Measurements from ENCODE around the gene ZNF581.

GRCh38 chr19:55667006-55667381, 23.5 kb downstream of the ZNF581 start:
- no peak for TF ChIP-seq CTCF (IDR thresholded peaks at IDR 0.05)
- no peak for TF ChIP-seq MEF2A (IDR thresholded peaks at IDR 0.05; ENCODE audit: borderline replicate concordance, low read depth)
- TF ChIP-seq RAD21 (IDR thresholded peaks at IDR 0.05; ENCODE audit: low read length): no peak
- no peak for TF ChIP-seq SMC3 (IDR thresholded peaks at IDR 0.05; ENCODE audit: low read depth, low read length)
- TF ChIP-seq ZBTB33 (IDR thresholded peaks at IDR 0.05; ENCODE audit: borderline replicate concordance, low read depth): no peak
- no peak for TF ChIP-seq USF2 (IDR thresholded peaks at IDR 0.05; ENCODE audit: borderline replicate concordance, low read depth, low read length)
- no peak for TF ChIP-seq TAF1 (IDR thresholded peaks at IDR 0.05; ENCODE audit: borderline replicate concordance, low read depth, low read length)

All from SK-N-SH (cell line).